Measurements from ENCODE around the gene ENOX1. TPM values are rescaled to one million over a fixed set of nuclear protein-coding genes. Genes with fewer than 3 reads are reported as not detected.

ENOX1 gene
- total and polyA plus RNA-seq, 2 of the 8 experiments (the other 6 are each of a cell fraction or from before 2014, with no cell fraction given): 0.23 to 0.37 TPM

GRCh38 chr13:43315522-43315921 lies 471.2 kb downstream of the ENOX1 start:
- Histone ChIP-seq H3K79me1 (ENCODE audit: low read depth, low read length) (no peaks in the 10 kb centered on the region), H4K8ac (ENCODE audit: extremely low read depth, insufficient read depth, low read length) (no peak overlapping the region), H3K4me3 (ENCODE audit: extremely low read depth in 1 of 4, insufficient read depth in 2 of 4, low read depth in 3 of 4, low read length in 4 of 4) (no peak overlapping the region), H3K23ac (ENCODE audit: insufficient read length) (no peak overlapping the region), H4K91ac (replicated peaks; ENCODE audit: insufficient read length, low read length) (peak overlapping the region; percentile 46), H3K18ac (ENCODE audit: extremely low read depth, low read length) (peak overlapping the region; percentile 84), H2BK15ac (ENCODE audit: low read length) (no peak overlapping the region), H4K5ac (ENCODE audit: insufficient read length, low read depth, low read length) (no peak overlapping the region), H3K27me3 (replicated peaks in 1 of 4; ENCODE audit: control insufficient read depth in 3 of 4, extremely low read depth in 1 of 4, insufficient read depth in 3 of 4, low read length in 3 of 4) (no peaks in the 10 kb centered on the region), H3K79me2 (ENCODE audit: control insufficient read depth in 1 of 2, insufficient read depth in 2 of 2, low read length in 2 of 2) (no peaks in the 10 kb centered on the region), H2BK12ac (ENCODE audit: low read depth, low read length) (peak overlapping the region; percentile 55; the same call in 1 of the 2 replicates), H3K4me2 (ENCODE audit: insufficient read depth in 1 of 2, low read depth in 2 of 2, low read length in 2 of 2) (peak overlapping the region in 1 of 2 experiments; percentile 31; a peak in 2 of 4 replicates), H3K4me1 (replicated peaks in 1 of 4; ENCODE audit: control insufficient read depth in 3 of 4, insufficient read depth in 4 of 4, low read length in 3 of 4) (peaks cover 5 to 24% (median 20%) of the 10 kb centered on the region in 4 experiments), H2AFZ (ENCODE audit: low read length) (no peak overlapping the region), H2BK5ac (ENCODE audit: low read depth, low read length) (peak overlapping the region; percentile 60; the same call in 1 of the 2 replicates), H2BK120ac (replicated peaks; ENCODE audit: low read depth, low read length) (peak overlapping the region; percentile 16), H3K27ac (ENCODE audit: low read depth, low read length) (no peak overlapping the region), H3K4ac (replicated peaks; ENCODE audit: insufficient read length, low read depth, low read length) (no peak overlapping the region), H4K20me1 (replicated peaks in 1 of 2; ENCODE audit: control insufficient read depth in 1 of 2, insufficient read depth in 2 of 2, low read length in 2 of 2) (no peaks in the 10 kb centered on the region), H3K36me3 (ENCODE audit: control insufficient read depth in 2 of 4, insufficient read depth in 4 of 4, low read length in 3 of 4) (no peaks in the 10 kb centered on the region), H3K9me3 (ENCODE audit: insufficient read depth in 2 of 2, low read depth in 1 of 2, low read length in 1 of 2) (no peaks in the 10 kb centered on the region), H2AK5ac (ENCODE audit: low read depth, low read length) (no peak overlapping the region; the same call in 1 of the 2 replicates), H3K9ac (replicated peaks in 1 of 4; ENCODE audit: extremely low read depth in 1 of 4, low read depth in 3 of 4, low read length in 3 of 4) (no peak overlapping the region), H3K14ac (ENCODE audit: insufficient read length) (no peak overlapping the region), H2BK20ac (ENCODE audit: low read length) (peak overlapping the region; percentile 36; the same call in 1 of the 2 replicates), H3K56ac (replicated peaks; ENCODE audit: insufficient read length, low read depth, low read length) (no peak overlapping the region), H3K23me2 (ENCODE audit: low read depth, low read length) (no peaks in the 10 kb centered on the region)
- FAIRE-seq: no peak
- no peak for DNase-seq (ENCODE audit: low read depth in 1 of 2, low spot score in 2 of 2)
- no peak for TF ChIP-seq CREB1 (IDR thresholded peaks at IDR 0.05)
- no peak for TF ChIP-seq TCF12 (IDR thresholded peaks at IDR 0.05; ENCODE audit: low read depth, low read length)
- TF ChIP-seq SP1 (IDR thresholded peaks at IDR 0.05; ENCODE audit: low read depth, low read length): no peak
- TF ChIP-seq CEBPB (IDR thresholded peaks at IDR 0.05; ENCODE audit: low read depth, low read length): no peak
- TF ChIP-seq RAD21 (IDR thresholded peaks at IDR 0.05 in 1 of 2, conservative IDR thresholded peaks at IDR 0.05 in 1 of 2; ENCODE audit: low read depth in 2 of 2, low read length in 2 of 2): no peak
- TF ChIP-seq RNF2 (IDR thresholded peaks at IDR 0.05; ENCODE audit: borderline replicate concordance, low read depth, low read length, missing control alignments, poor library complexity, severe bottlenecking): no peak
- TF ChIP-seq POLR2AphosphoS5 (IDR thresholded peaks at IDR 0.05; ENCODE audit: low read depth, low read length): no peak
- no peak for TF ChIP-seq MAX (IDR thresholded peaks at IDR 0.05)
- TF ChIP-seq CBX5 (IDR thresholded peaks at IDR 0.05; ENCODE audit: low read depth, low read length): no peak
- no peak for TF ChIP-seq BRCA1 (IDR thresholded peaks at IDR 0.05; ENCODE audit: low read depth, low read length)
- no peak for TF ChIP-seq EZH2 (IDR thresholded peaks at IDR 0.05; ENCODE audit: low read depth, low read length, severe bottlenecking)
- 87% methylated on average over 5 of the region's 5 CpGs; no CpG with 5 or more reads in 1 of the 2 experiments for WGBS, 2 experiments (ENCODE audit: extremely low coverage in 1 of 2, insufficient coverage in 1 of 2, insufficient read length in 1 of 2, insufficient replicate concordance in 2 of 2, low coverage in 1 of 2, low lambda C conversion rate in 2 of 2, missing lambda C conversion rate in 1 of 2)
- POLR2A ChIA-PET (ENCODE audit: partially characterized antibody): no interaction called here
- CTCF ChIA-PET (ENCODE audit: partially characterized antibody): interaction anchor here (2.5 kb wide), 1 partner anchor 12 kb away, joined by 9 read pairs; no protein-coding TSS in a partner anchor

All from H1 (cell line).